GM12878 (cell line): ENCODE measurements around the gene TES. TPM values are rescaled to one million over a fixed set of nuclear protein-coding genes. Genes with fewer than 3 reads are reported as not detected.

Experiments used
- ATAC-seq: fragments of 200-7000 bp; cut with Tn5 transposase; 3 replicates; pipeline ENCODE4 v1.9.1; 2020; ENCODE audit warnings: mild to moderate bottlenecking, moderate library complexity
- BruUV-seq: library from RNA; stranded (reverse); fragments of 400-500 nt; replicated peaks from 2 replicates; lab custom pipeline; 2021; lab: Mats Ljungman, UMichigan
- CTCF ChIA-PET: fragments of 300-600 bp; sonication (Branson Sonifier 250); formaldehyde crosslinking; extraction: SDS; loops from one replicate; lab custom pipeline; 2021; ENCODE audit warnings: inconsistent platforms; lab: Yijun Ruan, JAX
- POLR2A ChIA-PET: fragments of 350-600 bp; formaldehyde crosslinking; extraction: SDS; loops from one replicate; lab custom pipeline; 2021; ENCODE audit warnings: inconsistent platforms; lab: Charles Lee
- RAD21 ChIA-PET: fragments of 300-600 bp; sonication (Branson Sonifier 250); formaldehyde crosslinking; loops from one replicate; lab custom pipeline; 2023; ENCODE audit warnings: antibody characterized with exemption; ENCODE audit not compliant: unreplicated experiment; lab: Charles Lee
- SMC1A ChIA-PET: fragments of 300-600 bp; sonication (Branson Sonifier 250); formaldehyde crosslinking; loops from one replicate; lab custom pipeline; 2023; ENCODE audit not compliant: unreplicated experiment, uncharacterized antibody; lab: Charles Lee
- DNase-seq: peaks from one replicate; pipeline ENCODE4 v3.0.0-alpha.2; 2011; ENCODE audit warnings: low read depth, low spot score
- FAIRE-seq: peaks from 3 replicates; lab custom pipeline; 2011; peaks lifted over from hg19 to GRCh38; lab: Jason Lieb, UNC
- H2AFZ ChIP-seq: 2 replicates; pipeline ENCODE4 v1.6.0; 2011; ENCODE audit warnings: low read depth, low read length, control low read depth; ENCODE audit not compliant: control insufficient read depth
- H3K27ac ChIP-seq: 2 replicates; pipeline ENCODE4 v1.5.1; 2011; ENCODE audit warnings: control low read depth; ENCODE audit not compliant: control insufficient read depth, insufficient read depth
- H3K27me3 ChIP-seq, 2 experiments: replicated peaks in 1 of 2; 2 replicates each; pipeline versions ENCODE4 v1.6.0 to v1.6.1; 2011; ENCODE audit warnings: low read length in 1 of 2; ENCODE audit not compliant: control insufficient read depth in 2 of 2, insufficient read depth in 2 of 2
- H3K36me3 ChIP-seq, 2 experiments: 2 replicates each; pipeline ENCODE4 v1.5.1; 2011; ENCODE audit warnings: low read length in 1 of 2; ENCODE audit not compliant: control insufficient read depth in 2 of 2, insufficient read depth in 2 of 2
- H3K4me1 ChIP-seq: 2 replicates; pipeline ENCODE4 v1.6.1; 2011; ENCODE audit warnings: mild to moderate bottlenecking, low read length, moderate library complexity, mixed read lengths; ENCODE audit not compliant: control insufficient read depth, insufficient read depth
- H3K4me2 ChIP-seq: 2 replicates; pipeline ENCODE4 v1.6.0; 2011; ENCODE audit warnings: control low read depth; ENCODE audit not compliant: control insufficient read depth, insufficient read depth
- H3K4me3 ChIP-seq: fragments of 200-600 bp; sonication (generic); 2 replicates; pipeline ENCODE4 v1.5.1; 2016
- H3K79me2 ChIP-seq: 2 replicates; pipeline ENCODE4 v1.6.0; 2011; ENCODE audit warnings: low read length; ENCODE audit not compliant: control insufficient read depth, insufficient read depth
- H3K9ac ChIP-seq: 2 replicates; pipeline ENCODE4 v1.8.0; 2011; ENCODE audit warnings: low read length, control low read depth, mixed read lengths; ENCODE audit not compliant: control insufficient read depth, insufficient read depth
- H3K9me3 ChIP-seq: replicated peaks from 3 replicates; pipeline ENCODE4 v1.5.1; 2011; ENCODE audit warnings: mild to moderate bottlenecking, low read length; ENCODE audit not compliant: control insufficient read depth, insufficient read depth
- H4K20me1 ChIP-seq: 2 replicates; pipeline ENCODE4 v1.6.0; 2011; ENCODE audit not compliant: control insufficient read depth, insufficient read depth
- BMI1 ChIP-seq: fragments of 450-650 bp; IDR thresholded peaks from 2 replicates; pipeline ENCODE4 v1.6.1; 2016; ENCODE audit warnings: mild to moderate bottlenecking, moderate library complexity, borderline replicate concordance
- CBX5 ChIP-seq: sonication (generic); IDR thresholded peaks from 2 replicates; pipeline ENCODE4 v1.6.1; 2016; ENCODE audit warnings: low read depth, moderate library complexity, mild to moderate bottlenecking, inconsistent platforms
- ESRRA ChIP-seq: IDR thresholded peaks from 2 replicates; pipeline ENCODE4 v1.6.1; 2012; ENCODE audit warnings: mild to moderate bottlenecking, low read length, improper control_type of control experiment
- JUND ChIP-seq: IDR thresholded peaks from 2 replicates; pipeline ENCODE4 v1.6.1; 2012; ENCODE audit warnings: low read depth, mild to moderate bottlenecking, low read length, improper control_type of control experiment, moderate library complexity
- NFXL1 ChIP-seq: fragments of 450-650 bp; IDR thresholded peaks from 2 replicates; pipeline ENCODE4 v1.6.1; 2017; ENCODE audit warnings: antibody characterized with exemption, mild to moderate bottlenecking, borderline replicate concordance
- RB1 ChIP-seq: fragments of 450-650 bp; formaldehyde crosslinking; IDR thresholded peaks from 2 replicates; pipeline ENCODE4 v1.6.1; 2017; ENCODE audit warnings: mild to moderate bottlenecking, borderline replicate concordance
- SMAD5 ChIP-seq: IDR thresholded peaks from 2 replicates; pipeline ENCODE4 v1.6.1; 2016; ENCODE audit warnings: antibody characterized with exemption, low read depth
- SPI1 ChIP-seq: IDR thresholded peaks from 2 replicates; pipeline ENCODE4 v1.6.1; 2011; ENCODE audit warnings: low read depth, mild to moderate bottlenecking, low read length, moderate library complexity, borderline replicate concordance; ENCODE audit not compliant: insufficient read depth
- SREBF1 ChIP-seq: IDR thresholded peaks from 2 replicates; pipeline ENCODE4 v1.6.1; 2012; ENCODE audit warnings: mild to moderate bottlenecking, low read length
- STAT1 ChIP-seq: fragments of 450-650 bp; conservative IDR thresholded peaks from 2 replicates; pipeline ENCODE4 v1.6.1; 2014; ENCODE audit warnings: antibody characterized with exemption, mild to moderate bottlenecking
- TCF7 ChIP-seq: IDR thresholded peaks from 2 replicates; pipeline ENCODE4 v1.6.1; 2014; ENCODE audit warnings: antibody characterized with exemption, borderline replicate concordance
- in situ Hi-C: fragments of 300-500 bp; cut with MboI; formaldehyde crosslinking; loops from 9 replicates; pipeline ENCODE4 v1.14.3; 2018; ENCODE audit warnings: mixed read lengths
- intact Hi-C: fragments of 100-400 bp; cut with micrococcal nuclease; formaldehyde crosslinking; loops from one replicate; pipeline ENCODE4 v1.14.2; 2022; ENCODE audit not compliant: unreplicated experiment
- polyA plus RNA-seq, 11 experiments: library from polyadenylated mRNA; depleted of rRNA in 4 of 11; unstranded in 6 of 11; stranded (reverse) in 5 of 11; fragments of >200 nt; fragmentation: Nextera tagmentation in 4 of 11; fragmentation: Illumina TruSeq in 1 of 11; extraction: Ambion mirVana in 4 of 11; extraction: Trizol in 1 of 11; gene quantifications; 1 replicate in 1 of 11; 2 replicates in 10 of 11; pipeline versions ENCODE4 v1.2.1 to v1.2.3, GENCODE V29; 2011 to 2016; ENCODE audit warnings: inconsistent platforms in 2 of 11, missing spikeins in 2 of 11, low read depth in 1 of 11
- total RNA-seq, 4 experiments: library from RNA; depleted of rRNA in 3 of 4; stranded (reverse); fragments of >200 nt in 3 of 4; fragmentation: Illumina TruSeq in 1 of 4; extraction: Trizol in 1 of 4; gene quantifications; 2 replicates each; pipeline versions ENCODE4 v1.2.1 to v1.2.3, GENCODE V29; 2013 to 2021
- TF ChIP-seq, protein P1 (sequence below): fragments of 450-650 bp; IDR thresholded peaks from 2 replicates; pipeline ENCODE4 v1.6.1; 2017; ENCODE audit warnings: mild to moderate bottlenecking, low read depth, inconsistent platforms; ENCODE audit not compliant: poor library complexity, severe bottlenecking

TES gene
- total and polyA plus RNA-seq, 10 of the 15 experiments (the other 5 are each of a cell fraction or from before 2014, with no cell fraction given): 31.2 to 77.5 (median 59.2) TPM

DNA sequence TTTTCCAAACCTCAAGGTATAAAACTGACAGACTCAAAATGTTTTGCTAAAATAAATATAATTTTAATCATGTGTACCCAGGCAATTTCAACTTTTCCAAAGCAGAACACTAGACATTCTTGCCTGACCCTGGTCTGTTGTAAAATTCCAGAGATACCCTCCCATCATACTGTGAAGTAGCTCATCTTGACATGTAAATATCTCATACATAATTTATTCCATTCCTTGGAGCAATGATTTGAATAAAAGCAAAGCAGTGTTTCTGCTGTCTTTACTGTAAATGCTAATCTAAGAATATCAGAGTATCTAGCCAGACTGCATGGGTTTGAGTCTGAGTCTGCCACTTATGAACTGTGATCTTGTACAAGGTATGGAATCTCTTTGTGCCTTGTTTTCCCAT is 68.9 kb downstream of the TES start:
- in situ Hi-C loops (no loop called here), intact Hi-C loops (no loop called here)
- RAD21 ChIA-PET: no interaction called here
- CTCF ChIA-PET: interaction anchor here (1.3 to 1.5 kb wide), 2 partner anchors 21 to 310 kb away, joined by 3 to 5 read pairs; no protein-coding TSS in a partner anchor
- H3K36me3 ChIP-seq: no peaks in the 10 kb centered on the region
- no peak overlapping the region for H3K4me3 ChIP-seq
- FAIRE-seq: no peak
- no peaks in the 10 kb centered on the region for H3K9me3 ChIP-seq
- H3K79me2 ChIP-seq: no peaks in the 10 kb centered on the region
- no peak overlapping the region for H2AFZ ChIP-seq
- SMC1A ChIA-PET: interaction anchor here (1.1 kb wide), 1 partner anchor 99 kb away, joined by 3 read pairs; no protein-coding TSS in a partner anchor
- POLR2A ChIA-PET: no interaction called here
- BruUV-seq: no TSS peak
- no peaks in the 10 kb centered on the region for H3K4me1 ChIP-seq
- TF ChIP-seq RB1: no peak
- TF ChIP-seq ESRRA: no peak
- no peak for TF ChIP-seq SMAD5
- no peak for TF ChIP-seq NFXL1
- TF ChIP-seq SREBF1: no peak
- TF ChIP-seq CBX5: no peak
- no peak for TF ChIP-seq JUND
- TF ChIP-seq SPI1: no peak
- TF ChIP-seq, protein P1, sequence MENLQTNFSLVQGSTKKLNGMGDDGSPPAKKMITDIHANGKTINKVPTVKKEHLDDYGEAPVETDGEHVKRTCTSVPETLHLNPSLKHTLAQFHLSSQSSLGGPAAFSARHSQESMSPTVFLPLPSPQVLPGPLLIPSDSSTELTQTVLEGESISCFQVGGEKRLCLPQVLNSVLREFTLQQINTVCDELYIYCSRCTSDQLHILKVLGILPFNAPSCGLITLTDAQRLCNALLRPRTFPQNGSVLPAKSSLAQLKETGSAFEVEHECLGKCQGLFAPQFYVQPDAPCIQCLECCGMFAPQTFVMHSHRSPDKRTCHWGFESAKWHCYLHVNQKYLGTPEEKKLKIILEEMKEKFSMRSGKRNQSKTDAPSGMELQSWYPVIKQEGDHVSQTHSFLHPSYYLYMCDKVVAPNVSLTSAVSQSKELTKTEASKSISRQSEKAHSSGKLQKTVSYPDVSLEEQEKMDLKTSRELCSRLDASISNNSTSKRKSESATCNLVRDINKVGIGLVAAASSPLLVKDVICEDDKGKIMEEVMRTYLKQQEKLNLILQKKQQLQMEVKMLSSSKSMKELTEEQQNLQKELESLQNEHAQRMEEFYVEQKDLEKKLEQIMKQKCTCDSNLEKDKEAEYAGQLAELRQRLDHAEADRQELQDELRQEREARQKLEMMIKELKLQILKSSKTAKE: no peak
- no peak for TF ChIP-seq TCF7
- TF ChIP-seq BMI1: no peak
- TF ChIP-seq STAT1: no peak
- TF ChIP-seq, all 136 proteins: peak for 0
- Histone ChIP-seq H3K27me3 (no peaks in the 10 kb centered on the region; a peak in 1 of 4 replicates), H3K27ac (no peak overlapping the region), H3K4me2 (no peak overlapping the region), H3K9ac (no peak overlapping the region), H4K20me1 (no peaks in the 10 kb centered on the region)
- DNase-seq (no peak), ATAC-seq (no peak)
